ENCODE results near the gene BAMBI.

The BAMBI gene

DNA sequence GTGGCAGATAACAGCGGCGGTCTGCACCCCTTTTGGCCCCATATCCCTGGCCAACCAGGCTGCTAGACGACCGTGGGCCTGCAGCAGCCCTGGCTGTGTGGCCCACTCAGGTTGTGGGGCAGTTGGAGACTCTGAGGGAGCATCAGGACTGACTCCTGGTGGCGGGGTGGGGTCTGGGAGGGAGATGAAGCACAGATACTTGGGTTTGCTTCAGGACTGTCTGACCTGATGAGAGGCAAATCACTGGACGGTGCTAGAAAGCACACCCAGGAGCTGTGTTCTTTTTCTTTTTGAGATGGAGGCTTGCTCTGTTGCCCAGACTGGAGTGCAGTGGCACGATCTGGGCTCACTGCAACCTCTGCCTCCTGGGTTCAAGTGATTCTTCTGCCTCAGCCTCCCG is 28.2 kb downstream of the BAMBI start:
- DNase-seq (ENCODE audit: low spot score): no peak

DNA sequence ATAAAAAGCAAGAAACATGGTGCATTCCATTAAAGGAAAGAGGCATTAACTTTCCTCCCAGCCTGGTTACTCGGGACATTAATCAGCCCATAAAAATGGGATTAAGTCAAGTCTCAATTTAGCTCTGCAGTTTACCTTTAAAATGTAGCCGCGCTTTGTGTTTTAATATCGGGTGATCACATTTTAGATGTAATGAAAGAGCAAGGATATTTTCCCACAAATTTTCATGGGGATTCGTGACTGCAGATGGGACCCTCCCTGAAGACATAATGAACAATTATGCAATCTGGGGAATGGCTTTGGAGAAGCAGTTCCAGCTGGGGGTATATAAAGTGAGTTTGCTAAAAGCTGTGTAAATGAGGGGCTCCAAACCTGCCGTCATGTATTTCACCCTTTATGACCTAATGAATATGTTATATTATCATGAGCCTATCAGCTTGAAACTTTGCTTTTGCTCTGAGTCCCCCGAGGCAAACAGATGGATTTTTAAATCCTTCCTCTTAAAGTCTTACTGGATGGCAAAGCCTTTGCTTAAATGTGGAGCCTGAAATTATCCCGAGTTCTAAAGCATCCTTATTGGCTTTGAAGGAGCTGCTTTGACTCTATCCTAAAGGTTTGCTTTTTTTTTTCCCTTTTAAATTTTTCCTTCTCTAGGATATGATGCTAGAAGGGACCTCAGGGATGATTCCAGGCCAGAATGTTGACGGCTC is 31.8 kb downstream of the BAMBI start:
- DNase-seq (ENCODE audit: low spot score): no peak

DNA sequence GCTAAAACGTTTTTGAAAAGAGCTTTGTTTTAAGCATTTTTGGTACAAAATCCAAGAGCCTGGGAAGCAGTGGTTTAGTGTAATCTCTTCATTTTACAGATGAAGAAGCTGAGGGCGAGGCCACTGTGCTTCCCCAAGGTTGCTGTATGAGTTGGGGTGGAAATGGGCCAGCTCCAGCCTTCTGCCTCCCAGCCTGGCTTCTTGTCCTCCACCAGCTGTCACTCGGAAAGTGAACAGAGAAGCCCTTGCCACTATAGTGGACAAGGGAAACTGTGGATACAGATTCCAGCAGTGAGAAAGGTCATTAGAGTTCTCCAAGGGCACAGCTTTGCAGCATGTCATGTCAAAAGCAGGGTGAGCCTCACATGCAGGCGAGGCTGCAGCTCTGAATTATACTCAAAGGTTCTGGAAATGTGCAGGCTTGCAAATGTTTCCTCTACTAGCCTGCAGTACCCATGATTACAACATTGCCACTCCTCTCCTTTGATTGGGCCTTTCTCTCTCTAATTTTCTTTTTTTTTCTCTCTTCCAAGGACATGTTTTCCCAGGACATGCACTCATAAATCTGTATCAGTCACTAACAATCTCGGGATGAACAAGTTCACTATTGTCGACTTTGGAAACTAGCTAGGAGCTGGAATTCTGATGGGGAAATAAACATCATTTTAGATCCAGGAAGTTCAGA is 33.0 kb downstream of the BAMBI start:
- DNase-seq (ENCODE audit: low spot score): no peak

DNA sequence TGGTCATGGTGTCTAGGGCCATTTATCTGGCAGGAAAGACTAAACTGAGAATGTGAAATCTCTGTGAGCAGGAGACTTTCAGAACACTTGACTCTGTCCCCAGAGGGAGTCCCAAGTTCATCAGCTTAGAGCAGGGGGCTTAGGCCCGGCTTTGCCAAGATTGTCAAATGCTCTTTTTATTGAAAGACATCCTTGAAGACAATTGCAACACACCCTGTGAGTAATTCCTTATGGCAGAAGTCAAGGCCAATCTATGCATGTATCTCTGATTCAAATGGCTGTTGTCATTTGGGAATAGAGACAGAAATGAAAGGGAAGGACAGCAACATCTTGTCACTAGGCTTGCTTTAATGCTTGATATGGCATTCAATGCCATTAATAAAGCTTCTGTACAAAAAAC is 33.7 kb downstream of the BAMBI start:
- no peak for DNase-seq (ENCODE audit: low spot score)

DNA sequence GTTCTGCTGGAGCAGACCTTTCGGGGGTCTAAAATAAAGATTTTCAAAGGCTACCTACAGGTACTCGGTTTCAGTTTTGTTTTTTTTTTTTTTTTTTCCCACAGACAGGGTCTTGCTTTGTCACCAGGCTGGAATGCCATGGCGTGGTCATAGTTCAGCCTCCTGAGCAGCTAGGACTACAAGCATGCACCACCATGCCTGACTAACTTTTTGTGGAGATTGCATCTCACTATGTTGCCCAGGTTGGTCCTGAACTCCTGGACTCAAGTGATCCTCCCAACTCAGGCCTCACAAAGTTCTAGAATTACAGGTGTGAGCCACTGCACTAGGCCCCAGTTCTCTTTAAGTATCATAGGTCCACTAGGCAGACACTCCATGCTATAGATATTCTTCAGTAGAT is 34.5 kb downstream of the BAMBI start:
- no peak for DNase-seq (ENCODE audit: low spot score)

DNA sequence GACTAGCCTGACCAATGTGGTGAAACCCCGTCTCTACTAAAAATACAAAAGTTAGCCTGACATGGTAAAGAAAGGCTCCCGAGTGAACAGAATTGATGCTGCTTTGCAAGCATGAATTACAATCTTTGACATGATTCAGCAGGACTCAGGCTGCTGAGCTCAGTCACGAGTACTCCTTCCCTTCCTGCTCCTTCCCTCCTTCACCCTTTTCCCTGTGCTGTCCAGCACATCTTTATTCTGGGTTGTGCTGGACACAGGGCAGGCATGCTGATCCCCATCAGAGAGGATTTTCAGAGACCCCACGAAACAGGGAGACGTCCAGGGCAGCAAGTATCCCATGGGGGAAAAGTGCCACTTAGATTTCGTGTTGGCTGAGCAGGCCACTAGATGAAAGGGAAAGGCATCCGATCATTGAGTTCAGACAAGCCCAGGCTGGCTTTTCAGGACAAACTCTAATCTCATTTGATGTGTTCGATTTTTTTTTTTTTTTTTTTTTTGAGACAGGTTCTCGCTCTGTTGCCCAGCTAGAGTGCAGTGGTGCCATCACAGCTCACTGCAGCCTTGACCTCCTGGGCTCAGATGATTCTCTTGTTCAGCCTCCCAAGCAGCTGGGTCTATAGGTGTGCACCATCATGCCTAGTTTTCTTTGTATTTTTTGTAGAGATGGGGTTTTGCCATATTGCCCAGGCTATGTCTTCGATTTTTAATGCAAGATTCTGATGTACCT is 36.5 kb downstream of the BAMBI start:
- DNase-seq (ENCODE audit: low spot score): no peak

DNA sequence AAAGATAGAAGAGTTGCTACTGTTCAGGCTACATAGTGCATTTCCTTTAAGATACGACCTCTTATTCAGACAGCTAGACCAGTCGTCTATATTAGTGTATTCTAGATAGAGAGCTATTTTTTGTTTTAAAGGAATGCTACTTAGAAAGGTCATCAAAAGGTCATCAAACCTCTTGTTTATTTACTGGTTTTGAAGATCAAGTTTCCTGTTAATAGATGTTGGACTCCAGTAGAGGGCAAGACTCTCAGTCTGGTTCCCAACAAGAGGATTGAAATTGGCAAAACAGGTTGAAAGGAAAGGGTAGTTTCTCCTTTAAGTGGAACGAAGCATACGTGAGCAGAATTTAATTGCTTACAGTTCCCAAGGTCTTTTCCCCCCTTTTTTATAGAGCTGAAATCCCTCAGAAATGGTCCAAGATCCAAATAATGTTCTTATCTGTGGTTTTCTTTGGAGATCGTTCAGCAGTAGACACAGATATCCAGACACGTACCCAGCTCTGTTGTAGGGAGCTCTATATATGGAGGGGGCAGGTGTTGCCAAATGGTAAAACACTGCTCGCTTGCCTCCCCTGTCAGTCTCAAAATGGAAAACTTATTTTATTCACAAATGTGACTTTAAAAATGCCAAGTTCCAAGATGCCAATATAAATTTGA is 37.2 kb downstream of the BAMBI start:
- no peak for DNase-seq (ENCODE audit: low spot score)

DNA sequence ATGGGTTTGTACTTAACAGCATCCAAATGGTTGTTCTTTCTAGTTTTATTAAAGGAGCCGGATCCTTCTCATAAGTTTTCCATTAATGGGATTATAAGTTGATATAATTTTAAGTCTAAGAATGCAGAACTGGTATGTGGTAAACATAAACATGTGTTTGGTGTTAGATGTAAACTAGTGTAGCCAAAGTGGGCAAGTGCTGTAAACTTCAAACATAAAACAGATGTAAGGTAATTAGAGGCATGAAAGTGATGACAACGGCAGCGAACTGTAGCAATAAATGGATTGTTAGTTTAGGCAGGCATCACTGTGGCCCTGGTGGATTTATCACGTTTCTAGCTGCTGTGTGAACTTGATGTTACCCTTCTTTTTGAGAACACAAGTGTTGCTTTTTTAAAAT is 37.9 kb downstream of the BAMBI start:
- no peak for DNase-seq (ENCODE audit: low spot score)

DNA sequence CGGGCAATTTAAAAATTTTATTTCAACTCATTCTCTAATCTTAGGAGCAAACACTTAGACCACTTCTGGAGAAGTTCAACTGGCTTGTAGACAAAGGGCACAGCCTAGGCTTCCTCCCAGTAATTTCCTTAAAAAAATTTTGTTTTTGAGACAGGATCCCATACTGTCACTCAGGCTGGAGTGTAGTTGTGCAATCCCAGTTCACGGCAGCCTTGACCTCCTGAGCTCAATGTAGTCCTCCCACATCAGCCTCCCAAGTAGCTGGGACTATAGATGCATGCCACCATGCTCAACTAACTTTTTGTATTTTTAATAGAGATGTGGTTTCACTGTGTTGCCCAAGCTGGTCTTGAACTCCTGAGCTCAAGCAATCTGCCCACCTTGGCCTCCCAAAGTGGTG is 38.4 kb downstream of the BAMBI start:
- no peak for DNase-seq (ENCODE audit: low spot score)

DNA sequence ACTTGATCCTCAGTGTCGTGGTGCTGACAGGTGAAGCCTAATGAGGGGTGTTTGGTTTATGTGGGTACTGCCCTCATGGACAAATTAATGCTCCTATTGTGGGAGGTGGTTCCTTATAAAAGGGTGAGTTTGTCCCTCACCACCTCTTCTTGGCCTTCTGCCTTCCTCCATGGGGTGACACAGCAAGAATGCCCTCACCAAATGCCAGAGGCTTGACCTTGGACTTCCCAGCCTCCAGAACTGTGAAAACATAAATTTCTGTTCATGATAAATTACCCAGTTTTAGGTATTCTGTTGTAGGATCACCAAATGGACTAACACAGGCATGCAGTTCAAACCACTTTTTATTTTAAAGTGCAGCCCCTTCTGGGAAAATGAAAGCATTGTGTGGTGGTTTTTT is 39.4 kb downstream of the BAMBI start:
- DNase-seq (ENCODE audit: low spot score): no peak

DNA sequence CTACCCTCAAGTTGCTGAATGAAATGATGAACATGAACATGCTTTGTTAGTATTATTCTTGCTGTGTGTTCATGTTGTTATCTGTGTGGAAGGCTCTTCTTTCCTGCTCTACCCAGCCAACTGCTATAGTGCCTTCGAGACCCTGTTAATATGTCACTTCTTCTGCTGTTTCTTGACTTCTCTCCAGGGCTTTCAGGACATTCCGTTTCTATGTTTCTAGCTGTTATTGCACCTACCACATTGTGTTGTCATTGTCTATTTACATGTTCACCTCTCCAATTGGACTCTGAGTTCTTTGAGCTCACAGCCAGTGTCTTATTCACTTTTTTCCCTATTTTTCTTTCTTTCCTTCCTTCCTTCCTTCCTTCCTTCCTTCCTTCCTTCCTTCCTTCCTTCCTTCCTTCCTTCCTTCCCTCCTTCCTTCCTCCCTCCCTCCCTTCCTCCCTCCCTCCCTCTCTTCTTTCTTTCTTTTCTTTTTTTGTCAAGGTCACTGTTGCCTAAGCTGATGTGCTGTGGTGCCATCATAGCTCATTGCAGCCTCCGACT is 40.4 kb downstream of the BAMBI start:
- no peak for DNase-seq (ENCODE audit: low spot score)

DNA sequence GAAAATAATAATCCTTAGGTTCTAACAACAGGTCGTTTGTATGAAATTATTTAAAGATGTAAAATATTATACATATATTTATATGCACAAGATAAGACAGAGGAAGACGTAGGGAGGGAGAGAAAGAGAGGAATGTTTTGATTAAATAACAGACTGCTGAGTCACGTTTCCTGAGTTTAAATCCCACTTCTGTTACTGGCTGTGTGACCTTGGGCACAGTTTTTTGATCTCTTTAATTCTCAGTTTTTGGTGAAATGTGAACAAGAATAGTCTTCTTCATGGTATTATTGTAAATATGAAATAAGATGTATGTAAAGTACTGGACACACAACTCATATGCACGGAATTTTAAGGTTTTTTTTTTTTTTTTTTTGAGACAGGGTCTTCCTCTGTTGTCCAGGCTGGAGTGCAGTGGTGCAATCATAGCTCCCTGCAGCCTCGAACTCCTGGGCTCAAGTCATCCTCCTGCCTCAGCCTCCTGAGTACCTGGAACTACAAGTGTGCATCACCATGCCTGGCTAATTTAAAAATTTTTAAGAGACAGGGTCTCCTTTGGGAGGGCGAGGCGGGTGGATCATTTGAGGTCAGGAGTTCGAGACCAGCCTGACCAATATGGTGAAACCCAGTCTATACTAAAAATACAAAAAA is 42.6 kb downstream of the BAMBI start:
- DNase-seq (ENCODE audit: low spot score): no peak

DNA sequence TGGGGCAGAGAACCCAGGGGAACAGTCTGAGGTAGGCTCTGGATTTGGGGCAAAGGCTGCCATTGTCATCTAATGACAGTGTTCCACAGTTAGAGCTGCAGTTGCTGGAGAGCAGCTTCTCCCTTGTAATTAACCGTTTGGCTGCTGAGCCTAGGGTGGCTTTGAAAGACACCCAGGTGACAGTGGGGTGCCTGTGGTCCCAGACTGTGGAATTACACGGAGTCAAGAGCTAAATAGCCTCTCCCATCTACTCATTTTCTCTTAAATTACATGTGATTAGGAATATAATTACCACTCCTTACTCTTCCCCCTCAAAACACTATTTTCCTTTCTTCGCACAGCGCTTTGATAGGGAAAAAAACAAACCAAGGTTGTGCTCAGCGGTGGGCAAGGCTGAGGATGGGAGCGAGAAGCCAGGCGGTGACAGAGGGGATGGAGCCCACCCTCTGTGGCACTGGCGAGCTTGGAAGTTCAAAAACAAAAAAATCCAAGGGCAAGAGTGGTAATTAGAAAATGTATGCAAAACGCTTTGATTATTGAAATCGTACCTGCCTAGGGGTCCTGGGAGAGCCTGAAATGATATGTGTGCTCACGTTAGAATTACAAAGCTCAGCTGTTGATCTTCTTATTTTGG is 44.1 kb downstream of the BAMBI start:
- DNase-seq (ENCODE audit: low spot score): no peak

DNA sequence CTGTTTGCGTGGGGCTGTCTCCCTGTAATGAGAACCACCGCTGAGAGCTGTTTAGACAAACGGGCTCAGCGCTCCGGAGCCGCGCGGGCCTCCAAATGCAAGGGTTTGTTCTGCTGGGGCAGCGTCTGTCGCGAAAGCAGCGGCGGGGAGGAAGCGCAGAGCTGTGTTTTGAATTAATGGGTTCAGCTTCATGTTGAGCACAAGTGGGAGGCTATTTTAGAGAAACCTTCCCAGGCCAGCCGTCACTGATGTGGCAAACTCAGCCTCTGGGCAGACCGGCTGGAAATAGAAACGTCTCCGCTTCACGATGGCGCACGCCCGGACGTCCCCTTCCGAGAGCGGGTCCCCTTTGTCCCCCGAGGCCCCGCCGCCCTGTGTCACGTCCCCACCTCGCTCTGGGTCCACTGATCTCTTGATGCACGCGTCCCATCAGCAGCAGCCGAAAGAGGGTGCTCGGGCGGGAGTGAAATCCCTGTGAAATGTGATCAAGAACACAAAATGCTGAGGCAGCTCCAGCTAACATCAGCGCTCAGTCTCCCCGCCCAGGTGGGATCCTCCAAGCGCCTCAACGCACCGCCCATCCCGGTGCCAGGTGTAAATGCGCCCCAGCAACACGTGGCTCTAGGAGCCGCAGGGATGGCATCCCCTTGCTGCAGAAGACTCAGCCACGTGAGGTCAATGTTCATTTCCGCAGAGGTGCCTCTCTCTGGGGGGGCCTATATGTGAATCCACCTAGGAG is 44.9 kb downstream of the BAMBI start:
- peak; percentile 59 for DNase-seq (ENCODE audit: low spot score)

DNA sequence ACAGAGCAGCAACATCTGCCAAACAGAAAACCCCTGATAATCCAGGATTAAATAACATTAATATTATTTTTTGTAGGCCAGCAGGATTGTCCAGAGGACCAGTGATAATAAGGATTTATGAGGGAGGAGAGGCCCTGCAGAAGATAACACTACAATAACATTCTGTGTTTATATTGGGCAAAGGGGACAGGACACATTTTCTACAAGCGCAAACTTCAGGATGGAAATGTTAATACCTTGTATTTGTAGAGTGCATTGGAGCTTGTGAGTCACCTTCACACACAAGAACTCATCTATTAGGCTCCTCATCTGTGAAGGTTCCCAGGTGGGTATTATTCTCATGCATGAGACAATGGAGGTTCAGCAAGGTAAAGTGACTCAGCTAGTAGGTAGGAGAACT is 51.0 kb downstream of the BAMBI start:
- DNase-seq (ENCODE audit: low spot score): no peak

DNA sequence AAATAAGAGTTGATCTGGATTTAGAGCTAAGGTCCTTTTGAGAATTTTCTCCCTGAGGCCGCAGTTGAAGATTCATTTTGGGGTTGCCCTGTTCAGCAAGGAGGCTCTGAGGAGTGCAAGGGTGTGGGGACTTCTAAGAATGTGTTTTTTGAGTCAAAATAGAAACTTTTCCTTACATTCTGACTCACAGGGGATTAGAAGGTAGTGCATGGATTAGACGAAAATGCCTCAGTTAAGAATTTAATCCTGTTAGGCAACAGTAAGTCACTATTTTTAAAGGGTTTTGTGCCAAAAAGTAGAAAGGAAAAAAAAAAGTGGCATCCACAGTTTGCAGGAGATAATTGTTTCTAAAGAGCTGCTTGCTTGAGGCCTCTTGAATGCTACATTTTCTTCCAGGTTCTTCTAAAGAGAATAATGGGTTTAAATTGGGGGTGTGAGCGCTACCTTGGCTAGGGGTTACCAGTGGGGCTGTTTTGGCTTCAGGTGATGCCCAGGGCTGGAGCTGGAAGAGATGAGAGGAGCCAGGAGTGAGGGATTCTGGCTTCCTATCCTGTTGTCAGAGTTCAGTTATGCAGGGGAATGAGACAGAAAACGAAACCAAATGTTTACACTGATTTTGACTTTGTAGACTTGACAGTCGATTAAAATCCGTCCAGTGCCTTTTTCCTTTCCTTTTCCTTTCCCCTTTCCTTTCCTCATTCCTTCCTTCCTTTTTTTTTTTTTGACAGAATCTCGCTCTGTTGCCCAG is 52.9 kb downstream of the BAMBI start:
- DNase-seq (ENCODE audit: low spot score): no peak

DNA sequence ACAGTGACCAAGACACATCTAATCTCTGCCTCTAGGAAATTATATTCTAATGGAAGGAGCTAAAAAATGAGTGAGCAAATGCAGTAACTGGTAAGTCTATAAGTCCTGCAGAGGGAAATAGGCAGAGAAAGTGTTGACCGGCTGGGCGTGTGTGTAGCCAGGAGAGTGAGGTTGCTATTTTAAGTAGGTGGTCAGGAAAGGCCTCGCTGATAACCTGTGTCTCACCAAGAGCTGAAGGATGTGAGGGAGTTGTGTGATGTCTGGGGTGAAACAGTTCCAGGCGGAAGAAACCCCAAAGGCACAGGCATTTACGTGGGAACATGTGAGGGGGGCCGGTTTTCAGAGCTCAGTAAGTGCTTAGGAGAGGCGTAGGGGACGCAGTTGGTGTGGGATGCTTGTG is 54.8 kb downstream of the BAMBI start:
- DNase-seq (ENCODE audit: low spot score): no peak

Data from HuH-7 (cell line).